Measurements from ENCODE around the gene TBATA. TPM values are rescaled to one million over a fixed set of nuclear protein-coding genes. Genes with fewer than 3 reads are reported as not detected.

The TBATA gene
- total and polyA plus RNA-seq, 8 donors: not detected

DNA sequence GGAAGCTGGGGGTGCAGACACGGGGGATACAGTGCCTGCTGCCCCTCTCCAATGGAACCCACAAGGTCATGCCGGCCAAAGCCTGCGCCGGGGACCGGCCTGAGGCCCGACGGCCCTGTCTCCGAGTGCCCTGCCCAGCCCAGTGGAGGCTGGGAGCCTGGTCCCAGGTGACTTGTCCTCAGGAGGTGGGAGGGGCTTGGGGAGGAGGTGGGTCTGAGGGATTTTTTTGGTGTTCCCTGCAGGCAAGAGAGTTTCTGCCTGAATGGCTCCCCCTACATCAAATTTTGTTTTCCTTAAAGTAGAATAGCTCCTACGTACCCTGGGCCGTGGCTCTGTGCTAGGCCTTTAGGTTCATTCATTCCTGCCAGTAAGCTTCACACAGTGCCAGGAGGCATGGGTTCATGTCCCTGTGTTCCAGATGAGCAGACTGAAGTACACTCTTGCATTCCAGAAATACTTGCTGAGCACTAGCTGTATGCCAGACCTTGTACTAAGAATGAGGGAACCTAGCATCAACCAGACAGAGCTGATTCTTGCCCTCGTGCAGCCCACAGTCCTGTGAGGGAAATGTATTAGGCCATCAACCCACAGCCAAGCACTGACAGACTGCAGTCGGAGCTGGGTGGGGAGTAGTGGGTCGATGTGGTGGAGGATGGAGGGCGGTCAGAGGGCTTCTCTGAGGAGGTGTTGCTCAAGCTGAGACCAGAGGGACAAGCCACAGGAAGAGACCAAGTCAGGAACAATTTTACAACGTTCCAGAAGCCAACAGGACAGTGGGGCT, 31.1 kb downstream of the TBATA start:
- Histone ChIP-seq H3K4me1 (no peaks in the 10 kb centered on the region), H3K27ac (no peak overlapping the region), H3K4me3 (no peak overlapping the region), H3K9me3 (no peaks in the 10 kb centered on the region), H3K36me3 (no peaks in the 10 kb centered on the region), H3K27me3 (no peaks in the 10 kb centered on the region)
- intact Hi-C loops (cut with DNase I): loop anchor here in 1 of 3 donors (10.0 kb wide), 1 partner anchor 299 kb away; no protein-coding TSS in a partner anchor
- TF ChIP-seq, protein P1, sequence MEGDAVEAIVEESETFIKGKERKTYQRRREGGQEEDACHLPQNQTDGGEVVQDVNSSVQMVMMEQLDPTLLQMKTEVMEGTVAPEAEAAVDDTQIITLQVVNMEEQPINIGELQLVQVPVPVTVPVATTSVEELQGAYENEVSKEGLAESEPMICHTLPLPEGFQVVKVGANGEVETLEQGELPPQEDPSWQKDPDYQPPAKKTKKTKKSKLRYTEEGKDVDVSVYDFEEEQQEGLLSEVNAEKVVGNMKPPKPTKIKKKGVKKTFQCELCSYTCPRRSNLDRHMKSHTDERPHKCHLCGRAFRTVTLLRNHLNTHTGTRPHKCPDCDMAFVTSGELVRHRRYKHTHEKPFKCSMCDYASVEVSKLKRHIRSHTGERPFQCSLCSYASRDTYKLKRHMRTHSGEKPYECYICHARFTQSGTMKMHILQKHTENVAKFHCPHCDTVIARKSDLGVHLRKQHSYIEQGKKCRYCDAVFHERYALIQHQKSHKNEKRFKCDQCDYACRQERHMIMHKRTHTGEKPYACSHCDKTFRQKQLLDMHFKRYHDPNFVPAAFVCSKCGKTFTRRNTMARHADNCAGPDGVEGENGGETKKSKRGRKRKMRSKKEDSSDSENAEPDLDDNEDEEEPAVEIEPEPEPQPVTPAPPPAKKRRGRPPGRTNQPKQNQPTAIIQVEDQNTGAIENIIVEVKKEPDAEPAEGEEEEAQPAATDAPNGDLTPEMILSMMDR (IDR thresholded peaks at IDR 0.05): no peak
- WGBS, 2 donors: 63 to 69% methylated on average over 15 of the region's 15 CpGs
- FAIRE-seq (no peak), ATAC-seq (no peak), DNase-seq (peak in 2 of 6 donors; percentile 46 to 60)

DNA sequence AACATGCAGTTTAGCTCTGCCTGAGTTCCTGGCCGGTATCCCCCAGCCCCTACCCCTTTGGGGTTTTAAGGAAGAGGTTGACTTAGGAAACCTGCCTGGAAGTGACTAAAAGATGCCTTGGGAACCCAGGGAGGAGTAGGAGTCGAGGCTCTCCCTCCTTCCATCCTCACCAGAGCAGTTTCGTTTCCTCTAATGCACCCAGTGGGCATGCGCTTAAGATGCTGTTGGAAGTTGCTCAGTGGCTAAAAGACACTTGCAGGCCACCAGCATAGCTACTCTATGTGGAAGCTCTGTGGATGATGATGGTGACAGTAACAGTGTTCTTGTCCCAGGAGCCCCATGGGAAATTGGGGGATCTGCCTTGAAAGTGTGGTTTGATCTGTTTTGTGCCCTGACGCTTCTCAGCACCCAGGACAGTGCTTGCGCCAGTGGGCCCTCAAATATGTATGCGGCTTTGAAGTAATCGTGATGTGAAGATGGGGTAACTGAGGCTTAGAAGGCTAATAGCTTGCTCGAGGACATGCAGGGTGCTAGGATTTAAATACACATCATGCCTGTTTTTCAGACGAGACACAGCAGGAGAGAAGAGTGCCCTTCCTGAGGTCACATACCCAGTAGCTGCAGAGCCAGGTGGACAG, 32.0 kb downstream of the TBATA start:
- TF ChIP-seq, protein P1 (IDR thresholded peaks at IDR 0.05): no peak
- no peaks in the 10 kb centered on the region for H3K27me3 ChIP-seq
- no peak overlapping the region for H3K4me3 ChIP-seq
- no peaks in the 10 kb centered on the region for H3K9me3 ChIP-seq
- H3K4me1 ChIP-seq: no peaks in the 10 kb centered on the region
- DNase-seq (peak in 1 of 6 donors; percentile 9), ATAC-seq (peak in 1 of 4 donors; percentile 33), FAIRE-seq (no peak)
- 78 to 83% methylated on average over 10 of the region's 10 CpGs for WGBS, 2 donors
- no peak overlapping the region for H3K27ac ChIP-seq
- intact Hi-C loops (cut with DNase I): loop anchor here in 1 of 3 donors (10.0 kb wide), 1 partner anchor 298 kb away; no protein-coding TSS in a partner anchor
- H3K36me3 ChIP-seq: no peaks in the 10 kb centered on the region

DNA sequence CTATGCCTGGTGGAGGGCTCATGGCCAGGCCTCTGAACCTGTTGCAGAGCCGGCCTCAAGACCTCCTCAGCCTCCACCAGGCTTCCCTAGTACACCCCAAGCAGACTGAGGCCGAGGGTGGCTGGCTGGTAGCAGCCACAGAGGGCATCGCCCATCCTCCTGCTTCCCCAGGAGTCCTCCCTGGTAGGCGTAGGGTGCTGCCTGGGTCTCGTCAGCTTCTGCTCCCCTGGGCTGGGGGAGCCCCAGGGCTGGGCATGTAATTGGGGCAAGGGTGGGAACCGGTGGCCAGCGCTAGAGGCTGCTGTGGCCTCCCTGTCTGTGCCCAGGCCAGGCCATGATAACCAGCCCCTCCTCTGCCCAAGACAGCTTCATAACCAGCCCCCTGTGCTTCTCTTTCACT, 32.6 kb downstream of the TBATA start:
- Histone ChIP-seq H3K4me1 (no peaks in the 10 kb centered on the region), H3K27me3 (no peaks in the 10 kb centered on the region), H3K9me3 (no peaks in the 10 kb centered on the region), H3K27ac (no peak overlapping the region), H3K4me3 (no peak overlapping the region), H3K36me3 (no peaks in the 10 kb centered on the region)
- ATAC-seq (no peak), FAIRE-seq (no peak), DNase-seq (peak in 2 of 6 donors; percentile 40 to 41)
- intact Hi-C loops (cut with DNase I): loop anchor here in 1 of 3 donors (10.0 kb wide), 1 partner anchor 298 kb away; no protein-coding TSS in a partner anchor
- TF ChIP-seq, protein P1 (IDR thresholded peaks at IDR 0.05): no peak
- WGBS, 2 donors: 84 to 92% methylated on average over 7 of the region's 7 CpGs

DNA sequence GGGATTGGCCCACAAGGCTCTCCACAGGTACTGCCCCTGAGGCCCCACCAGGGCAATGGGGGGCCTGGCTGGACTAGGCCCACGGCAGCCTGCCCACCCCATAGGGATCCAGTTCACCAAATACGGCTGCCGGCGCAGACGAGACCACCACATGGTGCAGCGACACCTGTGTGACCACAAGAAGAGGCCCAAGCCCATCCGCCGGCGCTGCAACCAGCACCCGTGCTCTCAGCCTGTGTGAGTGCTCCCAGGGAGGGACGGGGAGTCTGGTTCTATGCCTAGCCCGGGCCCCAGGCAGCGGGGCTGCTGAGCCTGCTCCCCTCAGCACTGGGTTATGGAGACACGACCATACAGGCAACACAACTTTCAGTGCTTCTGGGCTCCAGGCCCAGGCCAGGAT, 33.2 kb downstream of the TBATA start:
- no peaks in the 10 kb centered on the region for H3K27me3 ChIP-seq
- intact Hi-C loops (cut with DNase I): loop anchor here in 1 of 3 donors (10.0 kb wide), 1 partner anchor 297 kb away; no protein-coding TSS in a partner anchor
- H3K36me3 ChIP-seq: no peaks in the 10 kb centered on the region
- FAIRE-seq (no peak), DNase-seq (peak in 2 of 6 donors; percentile 48 to 58), ATAC-seq (no peak)
- H3K4me3 ChIP-seq: no peak overlapping the region
- TF ChIP-seq, protein P1 (IDR thresholded peaks at IDR 0.05): no peak
- WGBS, 2 donors: 88 to 92% methylated on average over 14 of the region's 14 CpGs
- H3K9me3 ChIP-seq: no peaks in the 10 kb centered on the region
- H3K27ac ChIP-seq: no peak overlapping the region
- H3K4me1 ChIP-seq: no peaks in the 10 kb centered on the region
